CD14-positive monocyte (primary cell): ENCODE results near the gene SKOR1. TPM values are rescaled to one million over a fixed set of nuclear protein-coding genes. Genes with fewer than 3 reads are reported as not detected.

Experiments
- DNase-seq, 3 donors: peaks; one replicate each; pipeline ENCODE4 v3.0.0-alpha.2; 2011 to 2022
- H2AFZ ChIP-seq: 2 replicates; pipeline ENCODE4 v1.6.0; 2012; ENCODE audit warnings: mild to moderate bottlenecking, low read depth, low read length, inconsistent platforms; ENCODE audit not compliant: insufficient read depth, poor library complexity, severe bottlenecking
- H3K27ac ChIP-seq, 2 donors: 1 replicate in 1 of 2; 2 replicates in 1 of 2; pipeline ENCODE4 v1.5.1; 2012 to 2013; ENCODE audit warnings: low read length in 2 of 2, control low read depth in 1 of 2, inconsistent platforms in 1 of 2, low read depth in 1 of 2, mild to moderate bottlenecking in 1 of 2
- H3K27me3 ChIP-seq, 2 donors: one replicate each; pipeline versions ENCODE4 v1.6.0 to v1.6.1; 2011 to 2013; ENCODE audit warnings: low read length in 2 of 2; ENCODE audit not compliant: control insufficient read depth in 2 of 2, insufficient read depth in 2 of 2
- H3K36me3 ChIP-seq, 2 donors: replicated peaks in 1 of 2; 1 replicate in 1 of 2; 2 replicates in 1 of 2; pipeline versions ENCODE4 v1.5.1 to v1.6.1; 2012 to 2013; ENCODE audit warnings: low read length in 2 of 2, control low read depth in 1 of 2, inconsistent platforms in 1 of 2, mild to moderate bottlenecking in 1 of 2; ENCODE audit not compliant: insufficient read depth in 2 of 2, control insufficient read depth in 1 of 2
- H3K4me1 ChIP-seq, 2 donors: 1 replicate in 1 of 2; 2 replicates in 1 of 2; pipeline versions ENCODE4 v1.5.1 to v1.6.1; 2012 to 2013; ENCODE audit warnings: low read length in 2 of 2, control low read depth in 1 of 2, inconsistent platforms in 1 of 2, mild to moderate bottlenecking in 1 of 2, moderate library complexity in 1 of 2; ENCODE audit not compliant: insufficient read depth in 2 of 2, control insufficient read depth in 1 of 2
- H3K4me2 ChIP-seq: replicated peaks from 2 replicates; pipeline ENCODE3; 2012; ENCODE audit warnings: low read length, moderate library complexity, mild to moderate bottlenecking; ENCODE audit not compliant: poor library complexity, severe bottlenecking; ENCODE audit errors: extremely low read depth
- H3K4me3 ChIP-seq, 3 experiments: fragments of 200-600 bp in 1 of 3; sonication (generic) in 1 of 3; replicated peaks in 1 of 3; 1 replicate in 2 of 3; 2 replicates in 1 of 3; pipeline ENCODE4 v1.5.1; 2011 to 2013; ENCODE audit warnings: low read length in 3 of 3, mild to moderate bottlenecking in 3 of 3, control low read depth in 2 of 3, low read depth in 2 of 3, inconsistent platforms in 1 of 3, moderate library complexity in 1 of 3
- H3K79me2 ChIP-seq: 2 replicates; pipeline ENCODE4 v1.6.0; 2012; ENCODE audit warnings: mild to moderate bottlenecking, control low read depth, inconsistent platforms, low read length, moderate library complexity; ENCODE audit not compliant: insufficient read depth
- H3K9ac ChIP-seq: 2 replicates; pipeline ENCODE4 v1.6.0; 2017; ENCODE audit warnings: low read length, mild to moderate bottlenecking; ENCODE audit not compliant: insufficient read depth, poor library complexity, severe bottlenecking
- H3K9me3 ChIP-seq, 2 donors: replicated peaks in 1 of 2; 1 replicate in 1 of 2; 2 replicates in 1 of 2; pipeline versions ENCODE4 v1.5.1 to v1.6.1; 2012 to 2013; ENCODE audit warnings: low read length in 2 of 2, control low read depth in 1 of 2; ENCODE audit not compliant: control insufficient read depth in 1 of 2, insufficient read depth in 1 of 2
- H4K20me1 ChIP-seq: 2 replicates; pipeline ENCODE4 v1.6.0; 2012; ENCODE audit warnings: mild to moderate bottlenecking, low read length, control low read depth, moderate library complexity; ENCODE audit not compliant: insufficient read depth
- H3K27ac Mint-ChIP-seq, 7 donors: one replicate each; pipeline ENCODE4 v1.8.0; 2020; ENCODE audit warnings: mild to moderate bottlenecking in 7 of 7, mixed read lengths in 7 of 7, moderate library complexity in 6 of 7, inconsistent platforms in 2 of 7
- H3K27me3 Mint-ChIP-seq, 3 donors: one replicate each; pipeline ENCODE4 v1.8.0; 2021 to 2022; ENCODE audit warnings: low read depth in 3 of 3, mild to moderate bottlenecking in 3 of 3, mixed read lengths in 3 of 3, moderate library complexity in 3 of 3, inconsistent platforms in 1 of 3
- H3K36me3 Mint-ChIP-seq, 2 donors: one replicate each; pipeline ENCODE4 v1.8.0; 2020; ENCODE audit warnings: mixed read lengths in 2 of 2, inconsistent platforms in 1 of 2, mild to moderate bottlenecking in 1 of 2
- H3K4me1 Mint-ChIP-seq: one replicate; pipeline ENCODE4 v1.8.0; 2020; ENCODE audit warnings: mild to moderate bottlenecking, mixed read lengths
- H3K4me3 Mint-ChIP-seq, 2 donors: one replicate each; pipeline ENCODE4 v1.8.0; 2020; ENCODE audit warnings: mild to moderate bottlenecking in 2 of 2, mixed read lengths in 2 of 2, moderate library complexity in 1 of 2
- H3K9me3 Mint-ChIP-seq, 7 donors: one replicate each; pipeline ENCODE4 v1.8.0; 2020 to 2022; ENCODE audit warnings: mixed read lengths in 7 of 7, mild to moderate bottlenecking in 6 of 7, moderate library complexity in 6 of 7, inconsistent platforms in 2 of 7
- CTCF ChIP-seq: fragments of 200-600 bp; IDR thresholded peaks from one replicate; pipeline ENCODE4 v1.8.0; 2022; ENCODE audit warnings: antibody characterized with exemption, mild to moderate bottlenecking
- WGBS: methylation state at CpG from one replicate; pipeline ENCODE4 v1.1.5; 2013; ENCODE audit warnings: missing lambda C conversion rate; ENCODE audit not compliant: insufficient coverage; 5-methylcytosine and 5-hydroxymethylcytosine counted together
- intact Hi-C, 2 donors: fragments of 100-400 bp; cut with micrococcal nuclease; formaldehyde crosslinking; loops; one replicate each; pipeline versions ENCODE4 v1.15.0 to v1.15.1; 2023
- polyA plus RNA-seq, 3 donors: library from polyadenylated mRNA; depleted of rRNA in 1 of 3; unstranded in 2 of 3; stranded (reverse) in 1 of 3; fragments of 300-500 nt in 2 of 3; fragments of >200 nt in 1 of 3; fragmentation: Illumina TruSeq in 2 of 3; gene quantifications; 1 replicate in 2 of 3; 2 replicates in 1 of 3; pipeline ENCODE4 v1.2.3, GENCODE V29; 2012 to 2021

Gene SKOR1
- polyA plus RNA-seq, 3 donors: 0.23 TPM; not detected in 2

DNA sequence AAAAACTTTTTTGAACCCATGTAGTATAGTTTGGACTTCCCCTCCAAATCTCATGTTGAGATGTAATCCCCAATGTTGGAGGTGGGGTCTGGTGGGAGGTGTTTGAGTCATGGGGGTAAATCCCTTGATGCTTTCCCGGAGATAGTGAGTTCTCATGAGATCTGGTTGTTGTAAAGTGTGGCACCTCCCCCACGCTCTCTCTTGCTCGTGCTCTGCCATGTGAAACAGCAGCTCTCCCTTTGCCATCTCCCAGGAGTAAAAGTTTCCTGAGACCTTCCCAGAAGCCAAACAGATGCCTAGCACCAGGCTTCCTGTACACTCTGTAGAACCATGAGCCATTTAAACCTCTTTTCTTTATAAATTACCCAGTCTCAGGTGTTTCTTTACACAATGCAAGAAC is 30.5 kb downstream of the SKOR1 start:
- peaks cover 7 to 18% (median 15%) of the 10 kb centered on the region in 7 donors for H3K9me3 Mint-ChIP-seq
- Histone ChIP-seq H2AFZ (no peak overlapping the region), H3K27me3 (no peaks in the 10 kb centered on the region), H3K4me3 (no peak overlapping the region), H3K79me2 (no peaks in the 10 kb centered on the region), H4K20me1 (no peaks in the 10 kb centered on the region), H3K27ac (no peak overlapping the region), H3K4me2 (no peak overlapping the region), H3K9ac (no peak overlapping the region), H3K36me3 (no peaks in the 10 kb centered on the region), H3K9me3 (peaks cover 7 to 19% of the 10 kb centered on the region in 2 donors), H3K4me1 (peaks cover 2 to 4% of the 10 kb centered on the region in 2 donors)
- H3K27ac Mint-ChIP-seq: no peak overlapping the region
- DNase-seq: no peak
- no peak overlapping the region for H3K4me3 Mint-ChIP-seq
- peaks cover 1 to 7% (median 1%) of the 10 kb centered on the region in 3 donors for H3K27me3 Mint-ChIP-seq
- H3K4me1 Mint-ChIP-seq: peaks cover 4% of the 10 kb centered on the region
- H3K36me3 Mint-ChIP-seq: peaks cover 0 to 4% of the 10 kb centered on the region in 2 donors
- TF ChIP-seq CTCF: no peak
- intact Hi-C loops: no loop called here
- 86% methylated on average over 1 of the region's 3 CpGs for WGBS

DNA sequence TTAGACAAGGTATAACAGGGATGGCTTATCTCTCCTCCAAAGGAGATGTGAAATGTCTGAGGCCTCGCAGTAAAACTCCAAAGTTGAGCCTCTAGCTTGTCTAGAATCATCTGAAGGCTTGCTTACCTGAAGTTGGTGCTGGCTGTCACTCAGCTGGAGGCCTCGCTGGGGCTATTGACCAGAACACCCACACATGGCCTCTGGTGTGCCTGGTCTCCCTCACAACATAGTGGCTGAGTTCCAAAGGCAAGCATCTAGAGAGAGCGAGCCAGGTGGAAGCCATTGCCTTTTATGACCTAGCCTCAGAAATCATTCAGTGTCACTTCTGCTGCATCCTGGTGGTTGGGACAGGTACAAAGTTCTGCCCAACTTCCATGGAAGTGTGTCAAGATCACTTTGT is 31.9 kb downstream of the SKOR1 start:
- no peak for DNase-seq
- H3K9ac ChIP-seq: no peak overlapping the region
- no peaks in the 10 kb centered on the region for H4K20me1 ChIP-seq
- WGBS: 100% methylated on average over 3 of the region's 3 CpGs
- Mint-ChIP-seq H3K27me3 (peaks cover 1 to 5% (median 4%) of the 10 kb centered on the region in 3 donors), H3K4me3 (no peak overlapping the region), H3K36me3 (peaks cover 0 to 4% of the 10 kb centered on the region in 2 donors), H3K9me3 (peaks cover 2 to 7% (median 6%) of the 10 kb centered on the region in 7 donors), H3K27ac (peak overlapping the region in 1 of 7 donors; percentile 50), H3K4me1 (no peaks in the 10 kb centered on the region)
- intact Hi-C loops: no loop called here
- H3K4me2 ChIP-seq: no peak overlapping the region
- H3K79me2 ChIP-seq: no peaks in the 10 kb centered on the region
- H3K9me3 ChIP-seq: peaks cover 0 to 7% of the 10 kb centered on the region in 2 donors
- no peaks in the 10 kb centered on the region for H3K36me3 ChIP-seq
- H3K27ac ChIP-seq: no peak overlapping the region
- no peak overlapping the region for H3K4me3 ChIP-seq
- TF ChIP-seq CTCF: no peak
- no peaks in the 10 kb centered on the region for H3K27me3 ChIP-seq
- H3K4me1 ChIP-seq: no peaks in the 10 kb centered on the region
- no peak overlapping the region for H2AFZ ChIP-seq
